ENCODE data around the gene SETBP1.

The SETBP1 gene

GRCh38 chr18:44819944-44820510 is 139.3 kb downstream of the SETBP1 start:
- peak in 1 of 2 experiments; percentile 3 for DNase-seq

- DNase-seq, result no peak
Measured at GRCh38 chr18:44821924-44822323, 141.2 kb downstream of the SETBP1 start.

GRCh38 chr18:44823286-44823685 is 142.6 kb downstream of the SETBP1 start:
- DNase-seq, result no peak

- DNase-seq, result no peak
Measured at GRCh38 chr18:44823782-44824181, 143.1 kb downstream of the SETBP1 start.

GRCh38 chr18:44824884-44825283 is 144.2 kb downstream of the SETBP1 start:
- DNase-seq, result no peak

GRCh38 chr18:44826418-44827259 is 146.0 kb downstream of the SETBP1 start:
- peak in 1 of 2 experiments; percentile 3 for DNase-seq

GRCh38 chr18:44828080-44828479 is 147.4 kb downstream of the SETBP1 start:
- no peak for DNase-seq

GRCh38 chr18:44830581-44830980 is 149.9 kb downstream of the SETBP1 start:
- no peak for DNase-seq

GRCh38 chr18:44833786-44834185 is 153.1 kb downstream of the SETBP1 start:
- DNase-seq, result no peak

- no peak for DNase-seq
Measured at GRCh38 chr18:44834867-44835469, 154.3 kb downstream of the SETBP1 start.

GRCh38 chr18:44835703-44836102 is 155.0 kb downstream of the SETBP1 start:
- DNase-seq, result no peak

GRCh38 chr18:44836263-44836662 is 155.6 kb downstream of the SETBP1 start:
- no peak for DNase-seq

- DNase-seq, result no peak
Measured at GRCh38 chr18:44837482-44838180, 156.9 kb downstream of the SETBP1 start.

GRCh38 chr18:44838971-44839666 is 158.4 kb downstream of the SETBP1 start:
- peak; percentile 58 to 83 for DNase-seq

GRCh38 chr18:44840058-44840790 is 159.5 kb downstream of the SETBP1 start:
- no peak for DNase-seq

GRCh38 chr18:44841221-44841620 is 160.5 kb downstream of the SETBP1 start:
- DNase-seq, result no peak

- DNase-seq, result no peak
Measured at GRCh38 chr18:44841752-44842587, 161.3 kb downstream of the SETBP1 start.

- no peak for DNase-seq
Measured at GRCh38 chr18:44842588-44843412, 162.1 kb downstream of the SETBP1 start.

- no peak for DNase-seq
Measured at GRCh38 chr18:44844486-44844885, 163.8 kb downstream of the SETBP1 start.

GRCh38 chr18:44846450-44846849 is 165.8 kb downstream of the SETBP1 start:
- no peak for DNase-seq
